GM20000 (cell line): ENCODE results near the gene PBLD.
"Not testable (repeated sequence)": the region's sequence is repeated elsewhere in the genome, so short reads cannot be mapped to it uniquely, and the experiment has no call there.

Experiments
- DNase-seq: peaks from one replicate; pipeline ENCODE4 v3.0.0; 2012; ENCODE audit warnings: low spot score
- CTCF ChIP-seq: IDR thresholded peaks from 2 replicates; pipeline ENCODE4 v1.5.1; 2012; ENCODE audit warnings: mild to moderate bottlenecking, control low read depth; ENCODE audit errors: extremely low read depth, missing control alignments

Gene PBLD

GRCh38 chr10:68329506-68329861, 3.2 kb downstream of the PBLD start:
- DNase-seq = no peak
- TF ChIP-seq CTCF = no peak

GRCh38 chr10:68327889-68328786, 4.6 kb downstream of the PBLD start:
- DNase-seq = no peak
- TF ChIP-seq CTCF = no peak

- not testable (repeated sequence) for DNase-seq
Observed at GRCh38 chr10:68324396-68324795, 8.3 kb downstream of the PBLD start.

- no peak for DNase-seq
- no peak for TF ChIP-seq CTCF
Observed at GRCh38 chr10:68318331-68319059, 14.2 kb downstream of the PBLD start.

GRCh38 chr10:68315582-68315981, 17.1 kb downstream of the PBLD start:
- no peak for TF ChIP-seq CTCF
- DNase-seq = no peak

- not testable (repeated sequence) for DNase-seq
Observed at GRCh38 chr10:68314930-68315329, 17.8 kb downstream of the PBLD start.

GRCh38 chr10:68310531-68310930, 22.2 kb downstream of the PBLD start:
- TF ChIP-seq CTCF = no peak
- no peak for DNase-seq

GRCh38 chr10:68305854-68306253, 26.9 kb downstream of the PBLD start:
- no peak for DNase-seq
- TF ChIP-seq CTCF = no peak
